A673 (cell line): ENCODE results near the gene PICALM. TPM values are rescaled to one million over a fixed set of nuclear protein-coding genes. Genes with fewer than 3 reads are reported as not detected.

Experiments
- BruUV-seq: library from RNA; stranded (reverse); fragments of 400-500 nt; replicated peaks from 2 replicates; lab custom pipeline; 2021; lab: Mats Ljungman, UMichigan
- CTCF ChIA-PET: fragments of 300-600 bp; sonication (Branson Sonifier 250); formaldehyde crosslinking; loops from one replicate; lab custom pipeline; 2022; ENCODE audit warnings: antibody characterized with exemption; lab: Charles Lee
- POLR2A ChIA-PET: fragments of 300-600 bp; sonication (Branson Sonifier 250); formaldehyde crosslinking; loops from one replicate; lab custom pipeline; 2022; ENCODE audit warnings: antibody characterized with exemption; ENCODE audit not compliant: low non-redundant PET; lab: Charles Lee
- DNase-seq: peaks from one replicate; pipeline ENCODE4 v3.0.0-alpha.2; 2015; ENCODE audit warnings: low spot score
- H3K27ac ChIP-seq: fragments of 200-600 bp; sonication (generic); 2 replicates; pipeline ENCODE4 v1.5.1; 2016; ENCODE audit warnings: mixed run types, low read depth, mild to moderate bottlenecking, mixed read lengths, antibody characterized with exemption, low read length; ENCODE audit not compliant: poor library complexity, severe bottlenecking
- H3K27me3 ChIP-seq: fragments of 200-600 bp; sonication (generic); replicated peaks from 2 replicates; pipeline ENCODE4 v1.6.1; 2017; ENCODE audit warnings: mixed run types, low read depth, mild to moderate bottlenecking, mixed read lengths, antibody characterized with exemption, low read length; ENCODE audit not compliant: insufficient read depth, poor library complexity
- H3K36me3 ChIP-seq: fragments of 200-600 bp; sonication (generic); 2 replicates; pipeline ENCODE4 v1.6.1; 2016; ENCODE audit warnings: mixed run types, mild to moderate bottlenecking, mixed read lengths, antibody characterized with exemption, low read length; ENCODE audit not compliant: insufficient read depth, poor library complexity, severe bottlenecking
- H3K4me1 ChIP-seq: fragments of 200-600 bp; sonication (generic); 2 replicates; pipeline ENCODE4 v1.6.1; 2017; ENCODE audit warnings: mixed run types, mild to moderate bottlenecking, mixed read lengths, antibody characterized with exemption, low read length; ENCODE audit not compliant: insufficient read depth, poor library complexity, severe bottlenecking
- H3K4me3 ChIP-seq: fragments of 200-600 bp; sonication (generic); 2 replicates; pipeline ENCODE4 v1.5.1; 2016; ENCODE audit warnings: low read depth, mixed run types, mild to moderate bottlenecking, mixed read lengths, low read length; ENCODE audit not compliant: poor library complexity, severe bottlenecking
- H3K9me3 ChIP-seq: fragments of 200-600 bp; sonication (generic); 2 replicates; pipeline ENCODE4 v1.6.1; 2016; ENCODE audit warnings: mixed run types, low read depth, mild to moderate bottlenecking, mixed read lengths, antibody characterized with exemption, low read length; ENCODE audit not compliant: poor library complexity, severe bottlenecking
- CTCF ChIP-seq: fragments of 300-800, 200-600 bp; sonication (generic); conservative IDR thresholded peaks from 2 replicates; pipeline ENCODE4 v1.5.1; 2017; ENCODE audit warnings: low read depth, mild to moderate bottlenecking, antibody characterized with exemption, low read length, moderate library complexity, mixed read lengths
- EZH2 ChIP-seq: fragments of 200-600 bp; sonication (generic); IDR thresholded peaks from 2 replicates; pipeline ENCODE4 v1.6.1; 2017; ENCODE audit warnings: borderline replicate concordance, low read depth, mild to moderate bottlenecking, mixed read lengths, antibody characterized with exemption, low read length; ENCODE audit not compliant: poor library complexity, severe bottlenecking
- intact Hi-C: fragments of 100-400 bp; cut with micrococcal nuclease; formaldehyde crosslinking; loops from one replicate; pipeline ENCODE4 v1.10.0; 2022; ENCODE audit not compliant: unreplicated experiment
- total RNA-seq: library from RNA; stranded (reverse); gene quantifications from 2 replicates; pipeline ENCODE4 v1.2.3, GENCODE V29; 2021

The PICALM gene
- total RNA-seq, 1 experiment from 2014 or later: 174 TPM

GRCh38 chr11:85970593-85970992, 98.3 kb downstream of the PICALM start:
- CTCF ChIA-PET: no interaction called here
- POLR2A ChIA-PET: no interaction called here

DNA sequence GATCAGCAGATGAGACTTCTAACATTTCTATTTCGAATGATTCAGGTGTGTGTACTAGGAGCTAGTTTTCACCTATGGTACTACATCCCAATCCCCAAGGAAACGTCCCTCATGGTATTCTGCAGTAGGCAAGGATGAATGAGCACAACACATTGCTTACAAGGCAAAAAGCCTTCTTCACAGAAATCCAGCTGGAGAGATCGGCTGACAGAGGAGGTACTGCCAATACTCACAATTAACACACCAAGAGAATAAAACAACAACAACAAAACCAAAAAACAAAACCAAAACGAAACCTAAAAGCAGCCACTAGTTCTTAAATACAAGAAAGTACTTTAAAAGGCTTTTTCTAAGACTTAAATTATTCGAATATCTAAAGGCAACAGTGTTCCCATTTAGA, 101.4 kb downstream of the PICALM start:
- H3K27me3 ChIP-seq: no peaks in the 10 kb centered on the region
- H3K4me1 ChIP-seq: peaks cover 15% of the 10 kb centered on the region
- BruUV-seq: no TSS peak
- ChIA-PET CTCF (no interaction called here), POLR2A (no interaction called here)
- H3K9me3 ChIP-seq: no peaks in the 10 kb centered on the region
- intact Hi-C loops: no loop called here
- H3K27ac ChIP-seq: no peak overlapping the region
- no peak overlapping the region for H3K4me3 ChIP-seq
- TF ChIP-seq CTCF (no peak), EZH2 (no peak)
- H3K36me3 ChIP-seq: peaks cover 16% of the 10 kb centered on the region
- DNase-seq: no peak

More at GRCh38 chr11:85970593-85970992, 98.3 kb downstream of the PICALM start:
- Histone ChIP-seq H3K27me3 (no peaks in the 10 kb centered on the region), H3K4me1 (peaks cover 13% of the 10 kb centered on the region), H3K9me3 (no peaks in the 10 kb centered on the region), H3K4me3 (no peak overlapping the region), H3K27ac (no peak overlapping the region), H3K36me3 (peaks cover 25% of the 10 kb centered on the region)
- no peak for TF ChIP-seq CTCF
- TF ChIP-seq EZH2: no peak
- intact Hi-C loops: no loop called here
- BruUV-seq: no TSS peak
- DNase-seq: no peak

- peaks cover 7% of the 10 kb centered on the region for H3K36me3 ChIP-seq
- TF ChIP-seq CTCF (no peak), EZH2 (no peak)
- H3K9me3 ChIP-seq: no peaks in the 10 kb centered on the region
- no peak overlapping the region for H3K4me3 ChIP-seq
- no peaks in the 10 kb centered on the region for H3K27me3 ChIP-seq
- CTCF ChIA-PET: no interaction called here
- POLR2A ChIA-PET: no interaction called here
- no peak for DNase-seq
- no peak overlapping the region for H3K27ac ChIP-seq
- peaks cover 22% of the 10 kb centered on the region for H3K4me1 ChIP-seq
- intact Hi-C loops: no loop called here
- no TSS peak for BruUV-seq
Measured at GRCh38 chr11:85965202-85965601, 103.7 kb downstream of the PICALM start.
